HG03039 (cell line): ENCODE data around the gene UBASH3A.
"Not testable (repeated sequence)": the region's sequence is repeated elsewhere in the genome, so short reads cannot be mapped to it uniquely, and the experiment has no call there.

Experiments used
- ATAC-seq: cut with Tn5 transposase; IDR thresholded peaks from one replicate; pipeline ENCODE4 v1.9.1; 2021; ENCODE audit warnings: mild to moderate bottlenecking, moderate library complexity; ENCODE audit not compliant: unreplicated experiment

Gene UBASH3A

GRCh38 chr21:42465803-42466127 lies 62.1 kb downstream of the UBASH3A start:
- no peak for ATAC-seq

- ATAC-seq, result no peak
These were observed 63.0 kb downstream of the UBASH3A start for GRCh38 chr21:42466700-42467099.

GRCh38 chr21:42467140-42467983 lies 63.7 kb downstream of the UBASH3A start:
- no peak for ATAC-seq

- ATAC-seq, result no peak
These were observed 64.9 kb downstream of the UBASH3A start for GRCh38 chr21:42468491-42469131.

GRCh38 chr21:42469272-42469671 lies 65.6 kb downstream of the UBASH3A start:
- ATAC-seq, result no peak

- not testable (repeated sequence) for ATAC-seq
These were observed 66.0 kb downstream of the UBASH3A start for GRCh38 chr21:42469726-42470125.

- ATAC-seq, result no peak
These were observed 67.5 kb downstream of the UBASH3A start for GRCh38 chr21:42471206-42471605.

GRCh38 chr21:42471716-42472330 lies 68.1 kb downstream of the UBASH3A start:
- ATAC-seq, result no peak

GRCh38 chr21:42472521-42472920 lies 68.8 kb downstream of the UBASH3A start:
- no peak for ATAC-seq

- no peak for ATAC-seq
These were observed 69.9 kb downstream of the UBASH3A start for GRCh38 chr21:42473498-42474042.

GRCh38 chr21:42474043-42474831 lies 70.5 kb downstream of the UBASH3A start:
- peak; percentile 42 for ATAC-seq

GRCh38 chr21:42475036-42475435 lies 71.3 kb downstream of the UBASH3A start:
- ATAC-seq, result no peak

- ATAC-seq, result no peak
These were observed 72.1 kb downstream of the UBASH3A start for GRCh38 chr21:42475526-42476387.

GRCh38 chr21:42476388-42477331 lies 73.0 kb downstream of the UBASH3A start:
- no peak for ATAC-seq

- no peak for ATAC-seq
These were observed 74.8 kb downstream of the UBASH3A start for GRCh38 chr21:42478504-42478903.

- ATAC-seq, result no peak
These were observed 75.9 kb downstream of the UBASH3A start for GRCh38 chr21:42479582-42479981.

- no peak for ATAC-seq
These were observed 77.0 kb downstream of the UBASH3A start for GRCh38 chr21:42480736-42481135.

- ATAC-seq, result no peak
These were observed 77.5 kb downstream of the UBASH3A start for GRCh38 chr21:42481169-42481568.

GRCh38 chr21:42484966-42485365 lies 81.3 kb downstream of the UBASH3A start:
- ATAC-seq, result no peak
